Mesenchymal stem cell (in vitro differentiated cells and primary cell): ENCODE data around the gene DLX2.
A peak's percentile ranks its signal among the peaks of the same experiment; 100 is the strongest.

Experiments
- DNase-seq: peaks from one replicate; pipeline ENCODE4 v3.0.0-alpha.2; 2013
- H2AFZ ChIP-seq: one replicate; pipeline ENCODE4 v1.6.1; 2013; ENCODE audit warnings: low read depth, mild to moderate bottlenecking, control low read depth, inconsistent platforms, low read length, moderate library complexity
- H2AK5ac ChIP-seq: 2 replicates; pipeline ENCODE4 v1.6.1; 2013; ENCODE audit warnings: low read length, moderate library complexity, mild to moderate bottlenecking, inconsistent platforms; ENCODE audit not compliant: severe bottlenecking
- H2BK120ac ChIP-seq: one replicate; pipeline ENCODE4 v1.6.1; 2013; ENCODE audit warnings: low read depth, mild to moderate bottlenecking, inconsistent platforms, low read length, moderate library complexity
- H2BK12ac ChIP-seq, 2 experiments: one replicate each; pipeline ENCODE4 v1.6.1; 2013; ENCODE audit warnings: inconsistent platforms in 2 of 2, low read length in 2 of 2, mild to moderate bottlenecking in 2 of 2, moderate library complexity in 2 of 2, control low read depth in 1 of 2
- H2BK15ac ChIP-seq: one replicate; pipeline ENCODE4 v1.6.1; 2013; ENCODE audit warnings: mild to moderate bottlenecking, low read depth, inconsistent platforms; ENCODE audit not compliant: poor library complexity, severe bottlenecking
- H2BK5ac ChIP-seq: 2 replicates; pipeline ENCODE4 v1.6.1; 2013; ENCODE audit warnings: low read depth, mild to moderate bottlenecking, low read length, control low read depth, inconsistent platforms; ENCODE audit not compliant: poor library complexity, severe bottlenecking
- H3K14ac ChIP-seq, 2 experiments: one replicate each; pipeline ENCODE4 v1.6.1; 2013; ENCODE audit warnings: inconsistent platforms in 2 of 2, low read length in 2 of 2, control low read depth in 1 of 2, mild to moderate bottlenecking in 1 of 2, moderate library complexity in 1 of 2
- H3K18ac ChIP-seq, 2 experiments: one replicate each; pipeline ENCODE4 v1.6.1; 2013; ENCODE audit warnings: inconsistent platforms in 2 of 2, low read length in 2 of 2, control low read depth in 1 of 2, low read depth in 1 of 2, mild to moderate bottlenecking in 1 of 2
- H3K23ac ChIP-seq, 2 experiments: one replicate each; pipeline ENCODE4 v1.6.1; 2013; ENCODE audit warnings: inconsistent platforms in 2 of 2, low read length in 2 of 2, mild to moderate bottlenecking in 2 of 2, moderate library complexity in 2 of 2, control low read depth in 1 of 2
- H3K27ac ChIP-seq: 2 replicates; pipeline ENCODE4 v1.5.1; 2013; ENCODE audit warnings: mild to moderate bottlenecking, moderate library complexity, low read length, control low read depth, inconsistent platforms; ENCODE audit not compliant: poor library complexity, severe bottlenecking
- H3K27me3 ChIP-seq, 2 experiments: 2 replicates each; pipeline versions ENCODE4 v1.6.1 to v1.7.0; 2013; ENCODE audit warnings: low read length in 2 of 2, mild to moderate bottlenecking in 2 of 2, moderate library complexity in 2 of 2, control low read depth in 1 of 2, inconsistent platforms in 1 of 2; ENCODE audit not compliant: control insufficient read depth in 1 of 2, insufficient read depth in 1 of 2
- H3K36me3 ChIP-seq, 2 experiments: 2 replicates each; pipeline versions ENCODE4 v1.6.1 to v1.7.0; 2013; ENCODE audit warnings: low read length in 2 of 2, control low read depth in 1 of 2, inconsistent platforms in 1 of 2, low read depth in 1 of 2, mild to moderate bottlenecking in 1 of 2; ENCODE audit not compliant: insufficient read depth in 2 of 2, control insufficient read depth in 1 of 2
- H3K4ac ChIP-seq, 2 experiments: one replicate each; pipeline ENCODE4 v1.6.1; 2013; ENCODE audit warnings: inconsistent platforms in 2 of 2, low read length in 2 of 2, mild to moderate bottlenecking in 2 of 2, moderate library complexity in 2 of 2, control low read depth in 1 of 2, low read depth in 1 of 2
- H3K4me1 ChIP-seq: 2 replicates; pipeline ENCODE4 v1.6.1; 2013; ENCODE audit warnings: low read depth, low read length, control low read depth; ENCODE audit not compliant: control insufficient read depth, insufficient read depth
- H3K4me2 ChIP-seq: 2 replicates; pipeline ENCODE4 v1.6.1; 2013; ENCODE audit warnings: low read length, mild to moderate bottlenecking, inconsistent platforms; ENCODE audit not compliant: poor library complexity, severe bottlenecking
- H3K4me3 ChIP-seq, 2 experiments: 2 replicates each; pipeline versions ENCODE4 v1.5.1 to v1.7.0; 2013; ENCODE audit warnings: low read length in 2 of 2, mild to moderate bottlenecking in 2 of 2, control low read depth in 1 of 2, low read depth in 1 of 2; ENCODE audit not compliant: insufficient read depth in 1 of 2
- H3K79me1 ChIP-seq: replicated peaks from 2 replicates; pipeline ENCODE4 v1.6.1; 2013; ENCODE audit warnings: mild to moderate bottlenecking, control low read depth, low read length, inconsistent platforms; ENCODE audit not compliant: poor library complexity, severe bottlenecking
- H3K9ac ChIP-seq: 2 replicates; pipeline ENCODE4 v1.7.0; 2013; ENCODE audit warnings: mild to moderate bottlenecking, low read length, moderate library complexity
- H3K9me3 ChIP-seq: 2 replicates; pipeline ENCODE4 v1.7.0; 2013; ENCODE audit warnings: mild to moderate bottlenecking, low read length; ENCODE audit not compliant: control insufficient read depth
- H4K8ac ChIP-seq: one replicate; pipeline ENCODE4 v1.6.1; 2013; ENCODE audit warnings: inconsistent platforms, mild to moderate bottlenecking, low read length, moderate library complexity
- H4K91ac ChIP-seq: one replicate; pipeline ENCODE4 v1.6.1; 2013; ENCODE audit warnings: mild to moderate bottlenecking, low read length, inconsistent platforms
- WGBS: methylation state at CpG from one replicate; pipeline ENCODE4 v1.1.7; 2013; ENCODE audit warnings: mixed read lengths; 5-methylcytosine and 5-hydroxymethylcytosine counted together

Gene DLX2

GRCh38 chr2:172081221-172082022, 21.3 kb downstream of the DLX2 start:
- H3K18ac ChIP-seq, result no peak overlapping the region
- H3K4ac ChIP-seq, result no peak overlapping the region
- no peak overlapping the region for H3K4me2 ChIP-seq
- no peak overlapping the region for H2BK5ac ChIP-seq
- no peak overlapping the region for H3K9ac ChIP-seq
- WGBS, result 9% methylated on average over 31 of the region's 36 CpGs
- H3K23ac ChIP-seq, result peak overlapping the region in 1 of 2 experiments; percentile 23
- H4K91ac ChIP-seq, result peak overlapping the region; percentile 21
- peaks cover 9% of the 10 kb centered on the region for H3K9me3 ChIP-seq
- H3K4me3 ChIP-seq, result no peak overlapping the region
- DNase-seq, result no peak
- peaks cover 30% of the 10 kb centered on the region for H3K4me1 ChIP-seq
- H3K27ac ChIP-seq, result no peak overlapping the region
- H2AK5ac ChIP-seq, result no peak overlapping the region
- peaks cover 63 to 81% of the 10 kb centered on the region in 2 experiments for H3K27me3 ChIP-seq
- no peak overlapping the region for H4K8ac ChIP-seq
- no peaks in the 10 kb centered on the region for H3K36me3 ChIP-seq
- no peak overlapping the region for H2BK15ac ChIP-seq
- H3K14ac ChIP-seq, result no peak overlapping the region
- no peak overlapping the region for H2BK120ac ChIP-seq
- H3K79me1 ChIP-seq, result no peaks in the 10 kb centered on the region
- H2BK12ac ChIP-seq, result no peak overlapping the region
- H2AFZ ChIP-seq, result no peak overlapping the region

- H3K4ac ChIP-seq, result no peak overlapping the region
- H2BK15ac ChIP-seq, result no peak overlapping the region
- no peak overlapping the region for H2BK12ac ChIP-seq
- no peak overlapping the region for H3K4me2 ChIP-seq
- peak overlapping the region in 1 of 2 experiments; percentile 23 for H3K23ac ChIP-seq
- no peak overlapping the region for H4K8ac ChIP-seq
- no peak for DNase-seq
- H3K36me3 ChIP-seq, result no peaks in the 10 kb centered on the region
- H3K4me3 ChIP-seq, result no peak overlapping the region
- no peaks in the 10 kb centered on the region for H3K79me1 ChIP-seq
- no peak overlapping the region for H3K18ac ChIP-seq
- H3K27me3 ChIP-seq, result peaks cover 56 to 74% of the 10 kb centered on the region in 2 experiments
- no peak overlapping the region for H2BK5ac ChIP-seq
- H4K91ac ChIP-seq, result no peak overlapping the region
- peaks cover 9% of the 10 kb centered on the region for H3K9me3 ChIP-seq
- no peak overlapping the region for H3K9ac ChIP-seq
- no peak overlapping the region for H2AK5ac ChIP-seq
- no peak overlapping the region for H3K14ac ChIP-seq
- peaks cover 26% of the 10 kb centered on the region for H3K4me1 ChIP-seq
- no peak overlapping the region for H2BK120ac ChIP-seq
- WGBS, result 5% methylated on average over 25 of the region's 25 CpGs
- no peak overlapping the region for H2AFZ ChIP-seq
- H3K27ac ChIP-seq, result no peak overlapping the region
Observed at GRCh38 chr2:172080641-172081220, 22.0 kb downstream of the DLX2 start.

GRCh38 chr2:172079838-172080640, 22.7 kb downstream of the DLX2 start:
- peaks cover 22% of the 10 kb centered on the region for H3K4me1 ChIP-seq
- no peak overlapping the region for H2BK120ac ChIP-seq
- H3K4me3 ChIP-seq, result no peak overlapping the region
- no peak overlapping the region for H2AK5ac ChIP-seq
- WGBS, result 16% methylated on average over 34 of the region's 38 CpGs
- no peak overlapping the region for H3K9ac ChIP-seq
- no peak overlapping the region for H3K4me2 ChIP-seq
- H3K18ac ChIP-seq, result no peak overlapping the region
- no peak overlapping the region for H3K27ac ChIP-seq
- peaks cover 52 to 69% of the 10 kb centered on the region in 2 experiments for H3K27me3 ChIP-seq
- H2BK15ac ChIP-seq, result no peak overlapping the region
- no peak overlapping the region for H4K91ac ChIP-seq
- H3K23ac ChIP-seq, result no peak overlapping the region
- H3K36me3 ChIP-seq, result no peaks in the 10 kb centered on the region
- H2AFZ ChIP-seq, result no peak overlapping the region
- H3K79me1 ChIP-seq, result no peaks in the 10 kb centered on the region
- no peak overlapping the region for H3K4ac ChIP-seq
- no peak overlapping the region for H3K14ac ChIP-seq
- H2BK5ac ChIP-seq, result no peak overlapping the region
- no peak overlapping the region for H4K8ac ChIP-seq
- peak; percentile 17 for DNase-seq
- no peak overlapping the region for H2BK12ac ChIP-seq
- peaks cover 9% of the 10 kb centered on the region for H3K9me3 ChIP-seq

GRCh38 chr2:172079416-172079815, 23.3 kb downstream of the DLX2 start:
- no peak overlapping the region for H3K18ac ChIP-seq
- DNase-seq, result no peak
- H3K4ac ChIP-seq, result no peak overlapping the region
- no peak overlapping the region for H3K4me2 ChIP-seq
- no peak overlapping the region for H3K9ac ChIP-seq
- no peak overlapping the region for H2BK12ac ChIP-seq
- H3K4me3 ChIP-seq, result no peak overlapping the region
- H3K79me1 ChIP-seq, result no peaks in the 10 kb centered on the region
- no peak overlapping the region for H2AK5ac ChIP-seq
- no peak overlapping the region for H4K8ac ChIP-seq
- H2BK15ac ChIP-seq, result no peak overlapping the region
- H2BK5ac ChIP-seq, result no peak overlapping the region
- H3K23ac ChIP-seq, result no peak overlapping the region
- WGBS, result 81% methylated on average over 4 of the region's 5 CpGs
- H3K27me3 ChIP-seq, result peaks cover 46 to 64% of the 10 kb centered on the region in 2 experiments
- no peak overlapping the region for H4K91ac ChIP-seq
- H3K27ac ChIP-seq, result no peak overlapping the region
- no peaks in the 10 kb centered on the region for H3K36me3 ChIP-seq
- H3K4me1 ChIP-seq, result peaks cover 16% of the 10 kb centered on the region
- H3K9me3 ChIP-seq, result peaks cover 9% of the 10 kb centered on the region
- H2AFZ ChIP-seq, result no peak overlapping the region
- H3K14ac ChIP-seq, result no peak overlapping the region
- no peak overlapping the region for H2BK120ac ChIP-seq
